Activated gamma-delta T cell treated with anti-CD3 and anti-CD28 coated beads, Interleukin-2, amount 50 U/mL, for 16 hours (primary cell): Measurements from ENCODE around the gene RBM19.

Experiments used
- DNase-seq: peaks from one replicate; pipeline ENCODE4 v3.0.0-alpha.2; 2020; ENCODE audit warnings: low read depth

RBM19 gene

DNA sequence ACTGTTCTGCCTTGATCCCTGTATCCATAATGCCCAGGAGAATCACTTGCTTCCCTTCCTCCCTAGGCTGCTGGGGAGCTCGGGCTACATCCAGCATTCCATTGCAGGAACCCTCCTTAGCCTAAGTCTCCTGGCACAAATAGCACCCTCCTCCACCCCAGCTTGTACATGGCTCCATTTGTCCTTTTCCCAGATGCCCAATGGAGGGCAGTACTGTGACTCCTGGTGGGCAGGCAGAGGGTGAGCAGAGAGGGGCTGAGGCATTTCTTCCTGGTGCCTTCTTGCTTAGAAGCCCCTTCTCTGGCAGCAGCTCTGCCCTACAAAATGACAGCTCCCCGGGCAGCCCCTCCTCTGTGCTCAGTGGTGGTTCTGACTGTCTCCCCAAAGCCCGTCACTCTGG lies 86.5 kb downstream of the RBM19 start:
- no peak for DNase-seq

- no peak for DNase-seq
Observed at GRCh38 chr12:113877607-113878006, 88.5 kb downstream of the RBM19 start.

DNA sequence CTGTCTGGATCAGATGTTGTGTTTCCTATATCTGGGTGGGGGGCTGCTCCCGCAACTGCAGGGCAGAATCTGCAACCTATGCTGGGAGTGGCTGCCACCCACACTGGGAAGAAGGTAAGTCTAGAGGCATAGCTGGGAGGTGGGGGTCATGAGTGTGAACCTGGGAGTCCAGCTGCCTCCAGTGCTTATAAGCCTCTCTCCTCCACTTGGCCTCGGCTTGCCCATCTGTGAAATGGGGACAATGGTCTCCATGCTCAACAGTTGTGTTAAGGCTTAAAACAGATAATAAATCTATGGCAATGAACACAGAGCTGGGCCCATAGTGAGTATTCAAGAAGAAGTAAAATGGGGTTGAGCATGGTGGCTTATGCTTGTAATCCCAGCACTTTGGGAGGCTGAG lies 90.0 kb downstream of the RBM19 start:
- DNase-seq, result no peak

GRCh38 chr12:113875691-113876090 lies 90.4 kb downstream of the RBM19 start:
- no peak for DNase-seq

GRCh38 chr12:113874999-113875561 lies 91.0 kb downstream of the RBM19 start:
- no peak for DNase-seq

GRCh38 chr12:113874326-113874725 lies 91.8 kb downstream of the RBM19 start:
- no peak for DNase-seq

- no peak for DNase-seq
Observed at GRCh38 chr12:113873740-113874139, 92.4 kb downstream of the RBM19 start.

DNA sequence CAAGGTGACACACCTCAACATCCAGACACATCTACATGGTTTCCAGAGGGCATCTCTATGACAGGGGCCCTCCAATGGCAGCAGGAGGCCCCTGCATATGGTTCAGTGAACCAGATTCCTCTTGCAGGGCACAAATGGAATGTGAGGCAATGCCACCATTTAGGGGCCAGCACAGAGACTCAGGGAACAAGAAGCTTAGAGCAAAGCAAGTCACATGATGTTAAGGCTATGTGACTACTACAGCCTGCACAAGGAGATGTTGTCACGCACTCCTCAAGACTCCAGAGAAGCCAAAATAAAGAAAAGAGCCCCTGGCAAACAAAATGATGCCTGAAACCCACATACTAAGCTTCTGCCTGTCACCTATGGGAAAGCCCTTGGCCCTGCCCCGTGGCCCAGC lies 95.2 kb downstream of the RBM19 start:
- DNase-seq, result no peak

- DNase-seq, result no peak
Observed at GRCh38 chr12:113870035-113870434, 96.1 kb downstream of the RBM19 start.

DNA sequence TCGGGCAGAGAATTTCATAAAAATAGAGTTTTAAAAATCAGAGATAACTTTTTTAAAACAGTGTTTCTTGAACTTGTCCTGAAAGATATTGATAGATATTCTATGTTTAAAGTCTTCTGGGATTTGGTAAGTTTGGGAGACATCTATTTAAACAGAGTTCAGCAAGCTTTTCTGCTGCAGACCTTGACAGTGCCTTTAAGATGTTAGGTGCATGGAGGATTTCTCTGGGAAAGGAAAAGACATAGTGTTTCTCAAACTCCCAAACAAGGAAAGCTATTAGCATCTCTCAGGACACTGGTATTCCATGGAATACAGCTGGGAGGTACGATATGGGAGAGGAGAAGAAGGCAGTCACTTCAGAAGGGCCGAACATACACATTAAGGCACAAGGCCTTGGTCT lies 97.8 kb downstream of the RBM19 start:
- no peak for DNase-seq

- no peak for DNase-seq
Observed at GRCh38 chr12:113867258-113867657, 98.9 kb downstream of the RBM19 start.

DNA sequence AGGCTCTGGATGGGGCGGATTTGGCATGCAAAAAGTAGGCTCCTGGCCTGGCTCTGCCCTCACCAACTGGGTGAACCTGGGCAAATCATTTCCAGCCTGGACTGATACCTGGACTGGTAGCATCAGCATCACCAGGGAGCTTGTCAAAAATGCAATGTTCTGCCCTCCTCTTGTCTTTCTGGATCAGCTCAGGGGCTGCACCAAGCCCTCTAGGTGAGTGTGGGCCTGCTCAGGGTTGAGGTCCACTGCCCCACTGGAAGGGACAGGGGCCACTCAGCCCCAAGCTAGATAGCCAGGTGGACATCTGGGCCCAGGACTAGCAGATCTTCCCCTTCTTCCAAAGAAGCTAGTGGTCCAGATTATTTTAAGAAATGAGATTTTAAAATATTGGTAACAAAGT lies 99.6 kb downstream of the RBM19 start:
- DNase-seq, result no peak

- DNase-seq, result no peak
Observed at GRCh38 chr12:113863455-113863845, 102.7 kb downstream of the RBM19 start.

GRCh38 chr12:113862590-113863454 lies 103.3 kb downstream of the RBM19 start:
- DNase-seq, result no peak

GRCh38 chr12:113861708-113862312 lies 104.3 kb downstream of the RBM19 start:
- no peak for DNase-seq

DNA sequence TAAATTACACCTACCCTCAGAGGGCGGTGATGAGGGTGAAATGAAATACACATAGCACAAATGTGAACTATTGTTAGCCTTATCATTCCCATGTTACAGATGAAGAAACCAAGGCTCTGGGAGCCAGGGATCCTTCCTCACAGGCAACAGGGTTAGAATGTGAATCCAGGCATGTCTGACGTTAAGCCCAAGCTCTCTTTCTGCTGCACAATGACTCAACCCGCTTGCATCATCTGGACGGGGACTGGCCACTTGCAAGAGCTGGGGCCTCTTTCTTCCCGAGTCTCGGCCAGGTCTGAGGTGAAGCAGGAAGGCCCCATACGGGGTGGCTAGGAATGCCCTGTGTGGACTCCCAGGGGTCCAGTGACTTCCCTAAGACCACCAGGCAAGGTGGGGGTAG lies 105.2 kb downstream of the RBM19 start:
- DNase-seq, result no peak

GRCh38 chr12:113860059-113860820 lies 105.9 kb downstream of the RBM19 start:
- DNase-seq, result no peak

- no peak for DNase-seq
Observed at GRCh38 chr12:113858841-113859386, 107.2 kb downstream of the RBM19 start.

GRCh38 chr12:113857371-113857770 lies 108.8 kb downstream of the RBM19 start:
- DNase-seq, result no peak

GRCh38 chr12:113855998-113856397 lies 110.1 kb downstream of the RBM19 start:
- no peak for DNase-seq

- no peak for DNase-seq
Observed at GRCh38 chr12:113854385-113855142, 111.6 kb downstream of the RBM19 start.

- no peak for DNase-seq
Observed at GRCh38 chr12:113853491-113853890, 112.6 kb downstream of the RBM19 start.
